Suprapubic skin (tissue), 3 donors: ENCODE results near the gene PTCHD4.

ENCODE experiments used
- CTCF ChIP-seq, 2 donors: fragments of 200-600 bp in 1 of 2; fragments of 450-650 bp in 1 of 2; sonication (generic) in 1 of 2; IDR thresholded peaks; one replicate each; pipeline ENCODE4 v1.5.1; 2016 to 2019; ENCODE audit warnings: antibody characterized with exemption in 2 of 2, mild to moderate bottlenecking in 1 of 2, moderate library complexity in 1 of 2
- POLR2AphosphoS5 ChIP-seq, 3 donors: sonication (generic); formaldehyde crosslinking; IDR thresholded peaks; one replicate each; pipeline ENCODE4 v1.6.1; 2017; ENCODE audit warnings: antibody characterized with exemption in 3 of 3

- TF ChIP-seq CTCF (IDR thresholded peaks at IDR 0.05) (no peak), POLR2AphosphoS5 (IDR thresholded peaks at IDR 0.05) (no peak)
These were observed 10.5 kb downstream of the PTCHD4 start for GRCh38 chr6:48100588-48100895.
